Tibial nerve (tissue), 4 donors: Measurements from ENCODE around the gene GPALPP1. TPM values are rescaled to one million over a fixed set of nuclear protein-coding genes. Genes with fewer than 3 reads are reported as not detected.

Experiments used
- DNase-seq, 2 donors: peaks; one replicate each; pipeline ENCODE4 v3.0.0-alpha.2; 2019; ENCODE audit warnings: low spot score in 2 of 2
- H3K27ac ChIP-seq, 4 donors: fragments of 200-600 bp; sonication (generic) in 3 of 4; one replicate each; pipeline ENCODE4 v1.5.1; 2017 to 2019; ENCODE audit warnings: mild to moderate bottlenecking in 1 of 4
- H3K27me3 ChIP-seq, 2 donors: fragments of 200-600 bp; sonication (generic) in 1 of 2; one replicate each; pipeline versions ENCODE4 v1.5.1 to v1.6.0; 2017 to 2019
- H3K36me3 ChIP-seq, 3 donors: fragments of 200-600 bp; sonication (generic); one replicate each; pipeline ENCODE4 v1.5.1; 2018 to 2019
- H3K4me1 ChIP-seq, 4 donors: fragments of 200-600 bp; sonication (generic) in 3 of 4; one replicate each; pipeline ENCODE4 v1.5.1; 2017 to 2019
- H3K4me3 ChIP-seq, 4 donors: fragments of 200-600 bp; sonication (generic) in 3 of 4; one replicate each; pipeline ENCODE4 v1.5.1; 2017 to 2019; ENCODE audit warnings: mild to moderate bottlenecking in 1 of 4, moderate library complexity in 1 of 4
- H3K9me3 ChIP-seq, 4 donors: fragments of 200-600 bp; sonication (generic) in 3 of 4; one replicate each; pipeline ENCODE4 v1.5.1; 2017 to 2019
- EP300 ChIP-seq, 2 donors: sonication (generic); formaldehyde crosslinking; IDR thresholded peaks; one replicate each; pipeline ENCODE4 v1.6.1; 2017; ENCODE audit warnings: antibody characterized with exemption in 2 of 2, mild to moderate bottlenecking in 1 of 2
- POLR2A ChIP-seq, 2 donors: fragments of 450-650 bp; IDR thresholded peaks; one replicate each; pipeline ENCODE4 v1.6.1; 2017; ENCODE audit warnings: antibody characterized with exemption in 2 of 2, mild to moderate bottlenecking in 2 of 2, moderate library complexity in 2 of 2
- WGBS, 2 donors: methylation state at CpG; one replicate each; pipeline ENCODE4 v1.1.5; 2018; 5-methylcytosine and 5-hydroxymethylcytosine counted together
- total RNA-seq, 4 donors: library from RNA; depleted of rRNA; stranded (reverse); fragments of >200 nt; gene quantifications; one replicate each; pipeline ENCODE4 v1.1.0, GENCODE V29; 2016
- TF ChIP-seq, protein P1 (sequence below), 5 experiments: fragments of 200-600 bp in 3 of 5; fragments of 450-650 bp in 2 of 5; sonication (generic) in 3 of 5; IDR thresholded peaks; one replicate each; pipeline ENCODE4 v1.5.1; 2016 to 2019; ENCODE audit warnings: antibody characterized with exemption in 5 of 5, mild to moderate bottlenecking in 3 of 5, moderate library complexity in 2 of 5

The GPALPP1 gene
- total RNA-seq, 4 donors from 2014 or later = 22.7 to 50.1 (median 30.4) TPM

DNA sequence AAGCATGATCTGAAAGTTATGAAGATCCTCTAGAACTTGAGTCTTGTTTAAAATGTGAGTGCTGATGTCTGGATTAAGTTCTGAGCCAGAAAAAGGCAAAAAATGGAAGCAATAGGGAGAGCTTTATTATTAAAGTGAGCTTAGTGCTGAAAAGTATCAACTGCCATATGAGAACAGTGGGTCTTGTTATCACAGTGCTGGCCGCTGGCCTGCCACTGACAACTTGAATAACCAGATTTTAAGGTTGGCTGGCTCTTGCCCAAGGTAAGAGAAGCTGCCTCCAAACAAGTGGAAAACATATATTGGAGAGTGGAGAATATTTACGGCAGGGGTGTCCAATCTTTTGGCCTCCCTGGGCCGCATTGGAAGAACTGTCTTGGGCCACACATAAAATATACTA, 33.9 kb upstream of the GPALPP1 start:
- no peaks in the 10 kb centered on the region for H3K27me3 ChIP-seq
- H3K4me3 ChIP-seq = no peak overlapping the region
- H3K36me3 ChIP-seq = peaks cover 0 to 22% (median 0%) of the 10 kb centered on the region in 3 donors
- no peaks in the 10 kb centered on the region for H3K4me1 ChIP-seq
- no peaks in the 10 kb centered on the region for H3K9me3 ChIP-seq
- WGBS, 2 donors = 76 to 85% methylated on average over 3 of the region's 3 CpGs
- no peak overlapping the region for H3K27ac ChIP-seq
- DNase-seq = no peak
- TF ChIP-seq POLR2A (IDR thresholded peaks at IDR 0.05) (no peak), EP300 (IDR thresholded peaks at IDR 0.05) (no peak)
- TF ChIP-seq, protein P1, sequence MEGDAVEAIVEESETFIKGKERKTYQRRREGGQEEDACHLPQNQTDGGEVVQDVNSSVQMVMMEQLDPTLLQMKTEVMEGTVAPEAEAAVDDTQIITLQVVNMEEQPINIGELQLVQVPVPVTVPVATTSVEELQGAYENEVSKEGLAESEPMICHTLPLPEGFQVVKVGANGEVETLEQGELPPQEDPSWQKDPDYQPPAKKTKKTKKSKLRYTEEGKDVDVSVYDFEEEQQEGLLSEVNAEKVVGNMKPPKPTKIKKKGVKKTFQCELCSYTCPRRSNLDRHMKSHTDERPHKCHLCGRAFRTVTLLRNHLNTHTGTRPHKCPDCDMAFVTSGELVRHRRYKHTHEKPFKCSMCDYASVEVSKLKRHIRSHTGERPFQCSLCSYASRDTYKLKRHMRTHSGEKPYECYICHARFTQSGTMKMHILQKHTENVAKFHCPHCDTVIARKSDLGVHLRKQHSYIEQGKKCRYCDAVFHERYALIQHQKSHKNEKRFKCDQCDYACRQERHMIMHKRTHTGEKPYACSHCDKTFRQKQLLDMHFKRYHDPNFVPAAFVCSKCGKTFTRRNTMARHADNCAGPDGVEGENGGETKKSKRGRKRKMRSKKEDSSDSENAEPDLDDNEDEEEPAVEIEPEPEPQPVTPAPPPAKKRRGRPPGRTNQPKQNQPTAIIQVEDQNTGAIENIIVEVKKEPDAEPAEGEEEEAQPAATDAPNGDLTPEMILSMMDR (IDR thresholded peaks at IDR 0.05) = no peak

DNA sequence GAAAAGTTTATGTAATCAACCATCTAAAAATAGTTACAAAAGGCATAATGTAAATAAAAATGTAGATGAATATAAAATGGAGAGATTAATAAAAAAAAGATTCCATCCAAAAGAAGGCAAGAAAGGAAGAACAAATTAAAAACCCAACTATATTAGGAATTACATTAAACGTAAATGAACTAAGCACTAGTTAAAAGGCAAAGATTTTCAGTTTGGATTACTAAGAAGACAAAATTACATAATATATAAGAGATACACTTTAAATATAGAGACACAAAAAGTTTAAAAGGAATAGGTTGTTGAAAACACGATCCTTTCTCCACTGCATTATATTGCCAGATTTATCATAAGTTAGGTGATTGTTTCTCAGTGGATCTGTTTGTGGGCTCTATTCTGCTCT, 27.3 kb upstream of the GPALPP1 start:
- H3K4me3 ChIP-seq = no peak overlapping the region
- no peak overlapping the region for H3K27ac ChIP-seq
- peaks cover 0 to 15% (median 2%) of the 10 kb centered on the region in 4 donors for H3K9me3 ChIP-seq
- no peak for DNase-seq
- TF ChIP-seq EP300 (IDR thresholded peaks at IDR 0.05) = no peak
- TF ChIP-seq POLR2A (IDR thresholded peaks at IDR 0.05) = no peak
- TF ChIP-seq, protein P1 (IDR thresholded peaks at IDR 0.05) = no peak
- no peaks in the 10 kb centered on the region for H3K4me1 ChIP-seq
- H3K36me3 ChIP-seq = peaks cover 0 to 75% (median 0%) of the 10 kb centered on the region in 3 donors
- 96% methylated on average over 2 of the region's 2 CpGs for WGBS, 2 donors
- no peaks in the 10 kb centered on the region for H3K27me3 ChIP-seq

DNA sequence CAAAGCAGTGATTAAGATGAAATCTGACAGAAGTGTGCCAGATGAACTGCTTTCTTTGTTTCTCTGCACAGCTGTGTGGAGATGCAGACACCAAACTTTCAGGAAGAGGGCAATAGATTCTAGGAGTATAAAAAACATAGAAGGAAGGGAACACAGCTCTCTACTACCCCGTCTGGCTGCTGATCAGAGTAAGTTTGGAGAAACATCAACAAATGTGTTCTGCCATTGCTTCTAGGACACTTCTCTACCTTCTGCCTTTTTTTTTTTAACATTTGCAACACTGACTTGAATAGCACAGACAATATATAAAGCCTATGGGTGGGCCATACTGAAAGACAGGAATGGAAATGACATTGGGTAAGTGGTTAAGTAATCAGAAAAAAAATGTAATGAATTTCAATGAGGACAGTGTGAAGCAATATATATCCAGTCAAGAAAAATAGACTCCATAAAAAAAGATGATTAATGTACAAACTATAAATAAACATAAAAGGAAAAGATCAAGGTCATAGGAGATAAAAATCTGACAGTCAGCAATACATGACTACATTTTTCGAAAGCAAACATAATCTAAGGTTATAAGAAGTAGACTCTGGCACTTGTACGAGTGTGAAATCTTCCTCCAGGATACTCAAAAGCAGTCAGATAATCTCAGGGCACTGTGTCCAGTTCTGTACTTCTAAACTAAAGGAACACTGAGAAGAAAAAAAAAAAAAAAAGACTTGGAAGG, 21.5 kb upstream of the GPALPP1 start:
- no peak overlapping the region for H3K27ac ChIP-seq
- DNase-seq = no peak
- WGBS, 2 donors = 72 to 75% methylated on average over 3 of the region's 3 CpGs

DNA sequence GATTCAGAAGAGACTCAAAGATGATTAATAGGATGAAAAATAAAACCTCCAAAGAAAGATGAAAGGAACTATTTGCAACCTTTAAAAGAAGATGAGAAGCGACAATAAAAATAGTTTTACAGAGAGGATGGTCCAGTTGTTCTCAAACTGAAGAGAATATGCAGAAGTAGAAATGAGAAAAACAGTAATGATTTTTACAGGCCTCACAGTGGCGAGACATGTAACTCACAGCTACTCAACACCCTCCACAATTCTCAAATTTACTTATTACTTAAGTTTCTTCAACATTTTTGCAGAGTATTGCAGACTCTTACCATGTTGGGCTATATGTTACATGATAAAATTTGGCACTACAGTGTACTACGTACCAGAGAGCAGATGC, 20.9 kb upstream of the GPALPP1 start:
- H3K27ac ChIP-seq = no peak overlapping the region
- no peaks in the 10 kb centered on the region for H3K9me3 ChIP-seq
- 90 to 94% methylated on average over 3 of the region's 3 CpGs for WGBS, 2 donors
- H3K27me3 ChIP-seq = no peaks in the 10 kb centered on the region
- H3K4me3 ChIP-seq = no peak overlapping the region
- no peak for DNase-seq
- peaks cover 0 to 22% (median 0%) of the 10 kb centered on the region in 3 donors for H3K36me3 ChIP-seq
- TF ChIP-seq, protein P1 (IDR thresholded peaks at IDR 0.05) = no peak
- TF ChIP-seq EP300 (IDR thresholded peaks at IDR 0.05) (no peak), POLR2A (IDR thresholded peaks at IDR 0.05) (no peak)
- peaks cover 0 to 21% (median 3%) of the 10 kb centered on the region in 4 donors for H3K4me1 ChIP-seq

More for the DNA sequence above, 21.5 kb upstream of the GPALPP1 start:
- TF ChIP-seq, protein P1 (IDR thresholded peaks at IDR 0.05) = no peak
- TF ChIP-seq EP300 (IDR thresholded peaks at IDR 0.05) (no peak), POLR2A (IDR thresholded peaks at IDR 0.05) (no peak)
- Histone ChIP-seq H3K4me3 (no peak overlapping the region), H3K9me3 (no peaks in the 10 kb centered on the region), H3K4me1 (peaks cover 0 to 15% (median 2%) of the 10 kb centered on the region in 4 donors), H3K36me3 (peaks cover 0 to 28% (median 0%) of the 10 kb centered on the region in 3 donors), H3K27me3 (no peaks in the 10 kb centered on the region)
